ENCODE results near the gene FES. TPM values are rescaled to one million over a fixed set of nuclear protein-coding genes. Genes with fewer than 3 reads are reported as not detected.

FES gene
- total RNA-seq, 2 experiments from 2014 or later = 3.2 to 3.3 TPM

- H2AFZ ChIP-seq (ENCODE audit: low read length) = no peak overlapping the region
- H4K20me1 ChIP-seq (ENCODE audit: insufficient read depth, low read length) = no peaks in the 10 kb centered on the region
- no peaks in the 10 kb centered on the region for H3K9me3 ChIP-seq (ENCODE audit: low read length)
Measured at GRCh38 chr15:90838544-90838943, 45.8 kb upstream of the FES start.

GRCh38 chr15:90839187-90840071 lies 44.9 kb upstream of the FES start:
- Histone ChIP-seq H3K4me3 (ENCODE audit: low read depth, low read length, poor library complexity, severe bottlenecking) (peak overlapping the region; percentile 69), H3K4me1 (ENCODE audit: insufficient read depth, low read length, poor library complexity, severe bottlenecking) (peaks cover 36% of the 10 kb centered on the region), H3K79me2 (ENCODE audit: insufficient read depth, low read depth, low read length) (no peaks in the 10 kb centered on the region), H3K9me3 (ENCODE audit: low read length) (no peaks in the 10 kb centered on the region), H3K4me2 (ENCODE audit: low read length) (peak overlapping the region; percentile 73), H3K36me3 (ENCODE audit: insufficient read depth, low read length) (no peaks in the 10 kb centered on the region), H2AFZ (ENCODE audit: low read length) (peak overlapping the region; percentile 87), H4K20me1 (ENCODE audit: insufficient read depth, low read length) (no peaks in the 10 kb centered on the region), H3K9me2 (ENCODE audit: insufficient read depth, low read length) (no peaks in the 10 kb centered on the region), H3K27ac (ENCODE audit: low read depth, low read length, poor library complexity, severe bottlenecking) (peak overlapping the region; percentile 36)
- no peak for TF ChIP-seq EZH2phosphoT487 (IDR thresholded peaks at IDR 0.05; ENCODE audit: borderline replicate concordance, low read depth, low read length)
- TF ChIP-seq CTCF (conservative IDR thresholded peaks at IDR 0.05; ENCODE audit: low read length) = no peak
- ChIA-PET POLR2A (interaction anchor here (0.6 to 1.8 kb wide), 18 partner anchors 12 to 541 kb away, joined by 3 to 15 read pairs (median 6); partner anchors contain the start of genes BLM and HDDC3), CTCF (ENCODE audit: unreplicated experiment) (interaction anchor here (0.6 to 1.9 kb wide), 9 partner anchors 10 to 193 kb away, joined by 3 to 18 read pairs (median 4); no protein-coding TSS in a partner anchor)
- BruUV-seq (replicated peaks) = no TSS peak
- DNase-seq (ENCODE audit: low spot score) = peak; percentile 86
- intact Hi-C loops (cut with micrococcal nuclease; ENCODE audit: unreplicated experiment) = no loop called here

More at GRCh38 chr15:90838544-90838943, 45.8 kb upstream of the FES start:
- TF ChIP-seq EZH2phosphoT487 (IDR thresholded peaks at IDR 0.05; ENCODE audit: borderline replicate concordance, low read depth, low read length) = no peak
- no peak for TF ChIP-seq CTCF (conservative IDR thresholded peaks at IDR 0.05; ENCODE audit: low read length)
- Histone ChIP-seq H3K36me3 (ENCODE audit: insufficient read depth, low read length) (no peaks in the 10 kb centered on the region), H3K9me2 (ENCODE audit: insufficient read depth, low read length) (no peaks in the 10 kb centered on the region), H3K4me3 (ENCODE audit: low read depth, low read length, poor library complexity, severe bottlenecking) (no peak overlapping the region), H3K4me2 (ENCODE audit: low read length) (peak overlapping the region; percentile 7; the same call in 1 of the 2 replicates), H3K27ac (ENCODE audit: low read depth, low read length, poor library complexity, severe bottlenecking) (no peak overlapping the region), H3K4me1 (ENCODE audit: insufficient read depth, low read length, poor library complexity, severe bottlenecking) (peaks cover 32% of the 10 kb centered on the region), H3K79me2 (ENCODE audit: insufficient read depth, low read depth, low read length) (no peaks in the 10 kb centered on the region)
- intact Hi-C loops (cut with micrococcal nuclease; ENCODE audit: unreplicated experiment) = no loop called here
- CTCF ChIA-PET (ENCODE audit: unreplicated experiment) = no interaction called here
- DNase-seq (ENCODE audit: low spot score) = no peak
- POLR2A ChIA-PET = interaction anchor here (0.8 to 1.8 kb wide), 4 partner anchors 22 to 93 kb away, joined by 3 to 7 read pairs (median 6); partner anchors contain the start of gene HDDC3
- no TSS peak for BruUV-seq (replicated peaks)

Measured in OCI-LY7 (cell line).